Kidney capillary endothelial cell (primary cell): ENCODE results near the gene MKKS.
A peak's percentile ranks its signal among the peaks of the same experiment; 100 is the strongest.

ENCODE experiments used
- DNase-seq: peaks from one replicate; pipeline ENCODE4 v3.0.0-alpha.2; 2018; ENCODE audit warnings: low spot score

The MKKS gene

GRCh38 chr20:10433623-10434466 lies at the start of gene MKKS:
TSS of gene MKKS (minus strand) at chr20:10434222. CDS start at chr20:10413514, 20,708 bp downstream.
- DNase-seq, result no peak

- DNase-seq, result no peak
Observed at GRCh38 chr20:10483691-10484090, 49.7 kb upstream of the MKKS start.

- no peak for DNase-seq
Observed at GRCh38 chr20:10481676-10482075, 47.7 kb upstream of the MKKS start.

- DNase-seq, result no peak
Observed at GRCh38 chr20:10478930-10479329, 44.9 kb upstream of the MKKS start.

DNA sequence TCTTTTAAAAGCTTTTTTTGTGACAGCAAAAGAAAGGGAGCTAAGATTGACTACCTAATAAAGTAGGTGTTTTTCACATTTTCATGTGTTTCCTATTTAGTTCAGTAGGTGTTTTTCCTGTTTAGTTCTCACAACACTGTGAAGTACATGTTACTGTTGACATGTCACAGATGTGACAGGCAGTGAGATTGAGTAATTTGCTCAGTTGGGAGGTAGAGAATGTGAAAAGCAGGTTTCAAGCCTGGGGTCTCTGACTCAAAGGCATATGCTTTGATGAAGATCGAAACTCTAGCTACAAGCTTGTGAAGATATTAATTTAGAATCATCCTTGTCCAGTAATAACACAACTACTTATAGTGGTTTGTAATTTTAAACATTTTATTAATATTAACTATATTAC lies 44.2 kb upstream of the MKKS start:
- no peak for DNase-seq

GRCh38 chr20:10476319-10476724 lies 42.3 kb upstream of the MKKS start:
- DNase-seq, result no peak

GRCh38 chr20:10475225-10475624 lies 41.2 kb upstream of the MKKS start:
- DNase-seq, result no peak

DNA sequence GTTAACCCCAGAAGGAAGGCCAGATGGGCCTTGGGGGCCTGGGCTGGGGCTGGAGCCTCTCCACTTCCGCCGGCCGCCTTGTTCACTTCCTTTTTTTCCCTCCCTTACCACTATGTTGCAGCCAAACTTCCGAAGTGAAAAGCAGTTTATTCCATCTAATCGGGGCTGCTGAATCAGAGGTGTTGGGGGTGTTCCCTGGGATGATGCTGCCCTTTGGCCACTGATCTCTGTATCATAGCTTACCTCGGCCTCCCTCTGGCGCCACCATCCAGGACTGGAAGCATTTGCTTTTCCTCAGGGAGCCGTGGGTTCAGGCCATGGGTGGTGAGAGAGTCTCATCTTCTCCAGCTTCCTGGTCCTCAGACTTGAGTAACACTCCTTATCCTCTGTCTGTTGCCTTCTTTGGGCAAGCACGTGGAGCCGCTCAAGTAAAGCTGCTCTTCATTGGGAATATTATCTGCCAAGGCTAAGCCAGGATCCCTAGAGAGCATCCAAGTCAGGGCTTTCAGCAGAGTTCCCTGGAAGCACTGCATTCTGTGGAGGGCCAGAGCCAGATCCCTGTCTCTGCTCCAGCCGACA lies 40.7 kb upstream of the MKKS start:
- DNase-seq, result no peak

DNA sequence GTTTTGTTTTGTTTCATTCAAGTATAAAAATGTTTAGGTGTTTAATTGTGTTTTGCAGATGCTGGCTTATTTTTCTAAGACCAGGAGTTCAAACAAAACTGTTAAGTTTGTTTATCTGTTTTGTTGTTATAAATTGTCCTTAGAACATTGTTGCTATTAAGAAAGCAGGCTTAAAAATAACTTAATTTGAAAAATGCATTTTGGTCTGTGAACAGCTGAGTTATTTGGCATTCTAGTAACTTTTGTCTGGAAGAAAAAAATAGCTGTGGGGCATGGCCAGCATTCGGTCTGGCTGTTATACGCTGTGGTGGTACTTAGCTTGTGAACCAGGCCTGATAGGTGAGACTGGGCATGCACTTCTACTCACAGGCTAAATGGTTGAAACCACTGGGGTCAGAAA lies 38.8 kb upstream of the MKKS start:
- no peak for DNase-seq

DNA sequence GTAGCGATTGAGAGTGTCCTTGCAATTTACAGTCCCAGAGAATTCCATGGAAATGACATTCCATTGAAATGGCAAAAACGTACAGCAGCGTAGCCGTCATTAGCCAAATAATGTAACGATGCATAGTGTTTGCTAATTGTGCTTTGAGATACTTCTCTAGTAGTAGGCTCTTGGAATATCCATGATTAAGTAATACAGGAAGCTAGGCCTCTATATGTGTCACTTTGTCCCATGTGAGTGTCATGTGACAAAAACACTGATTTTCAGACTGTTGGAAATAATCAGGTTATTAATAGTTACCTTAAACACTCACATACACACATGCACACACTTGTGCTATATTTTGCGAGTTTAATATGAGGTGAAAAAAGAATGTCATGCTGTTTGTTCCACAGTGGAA lies 36.3 kb upstream of the MKKS start:
- DNase-seq, result no peak

GRCh38 chr20:10469599-10469998 lies 35.6 kb upstream of the MKKS start:
- DNase-seq, result peak; percentile 57

DNA sequence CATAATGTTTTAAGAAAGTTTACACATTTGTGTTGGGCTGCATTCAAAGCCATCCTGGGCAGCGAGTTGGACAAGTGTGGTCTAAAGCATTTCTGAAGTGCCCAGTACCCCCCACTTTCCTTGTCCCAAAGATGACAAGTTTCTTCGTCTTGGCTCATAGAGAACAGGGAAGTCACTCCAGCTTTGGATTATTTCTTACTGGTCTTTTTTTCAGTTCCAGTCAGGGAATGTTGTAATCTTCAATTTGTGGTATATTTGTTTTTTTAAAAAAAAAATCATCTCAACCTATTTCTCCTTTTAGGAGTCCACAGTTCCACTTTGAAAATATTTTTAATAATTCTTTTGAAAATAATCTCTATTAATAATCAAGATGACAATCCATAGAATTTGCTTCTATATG lies 35.0 kb upstream of the MKKS start:
- DNase-seq, result no peak

DNA sequence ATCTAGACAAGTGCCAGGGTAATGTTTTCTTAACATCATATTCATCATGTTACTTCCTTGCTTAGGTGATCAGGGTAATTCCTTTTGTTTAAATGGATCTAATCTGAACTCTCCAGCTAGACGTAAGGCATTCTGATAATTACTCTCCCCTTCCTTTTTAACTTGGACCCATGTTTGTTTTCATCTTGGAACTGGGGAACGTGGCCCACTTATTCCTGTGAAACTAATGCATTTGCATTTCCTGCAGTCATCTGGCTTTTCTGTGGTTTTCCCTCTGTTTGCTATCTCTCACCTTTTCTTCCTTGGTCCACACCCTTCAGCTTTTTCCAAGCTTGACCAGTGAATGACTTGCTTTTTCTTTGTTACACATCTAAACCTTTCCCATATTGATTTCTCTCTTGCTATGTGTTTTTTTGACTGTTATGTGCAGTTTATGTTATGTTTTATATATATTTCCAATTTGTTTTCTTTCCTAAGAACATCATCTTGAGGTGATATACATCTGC lies 34.4 kb upstream of the MKKS start:
- no peak for DNase-seq

DNA sequence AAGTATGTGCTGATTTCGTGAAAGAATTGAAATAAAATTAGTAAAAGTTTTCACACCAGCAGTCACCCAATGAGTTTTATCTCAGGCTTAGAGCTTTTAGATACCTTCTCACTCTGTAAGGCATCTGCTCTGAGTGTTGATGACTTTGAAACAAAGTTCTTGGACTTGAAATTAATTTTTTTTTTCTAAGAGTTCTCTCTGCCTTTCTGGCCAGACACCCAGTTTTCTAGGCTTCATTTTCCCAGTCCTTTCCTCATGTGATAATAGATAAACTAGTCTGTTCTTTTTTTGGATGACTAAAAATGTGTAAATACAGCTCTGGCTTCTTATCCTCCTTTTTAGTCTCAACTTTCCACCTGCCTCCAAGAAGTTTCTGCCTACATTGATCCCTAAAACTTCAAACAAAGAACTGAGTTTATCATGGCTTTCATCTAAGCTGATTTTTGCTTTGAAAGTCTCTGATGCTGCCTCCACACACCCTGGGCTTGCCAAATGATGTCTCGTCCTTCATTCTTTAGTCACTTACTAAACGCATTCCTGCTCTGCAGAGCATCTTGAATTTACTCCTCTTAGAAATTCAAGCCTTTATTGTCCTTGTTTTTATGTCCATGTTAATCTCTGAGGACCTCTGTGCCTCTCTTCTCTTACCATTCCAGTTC lies 33.8 kb upstream of the MKKS start:
- no peak for DNase-seq

DNA sequence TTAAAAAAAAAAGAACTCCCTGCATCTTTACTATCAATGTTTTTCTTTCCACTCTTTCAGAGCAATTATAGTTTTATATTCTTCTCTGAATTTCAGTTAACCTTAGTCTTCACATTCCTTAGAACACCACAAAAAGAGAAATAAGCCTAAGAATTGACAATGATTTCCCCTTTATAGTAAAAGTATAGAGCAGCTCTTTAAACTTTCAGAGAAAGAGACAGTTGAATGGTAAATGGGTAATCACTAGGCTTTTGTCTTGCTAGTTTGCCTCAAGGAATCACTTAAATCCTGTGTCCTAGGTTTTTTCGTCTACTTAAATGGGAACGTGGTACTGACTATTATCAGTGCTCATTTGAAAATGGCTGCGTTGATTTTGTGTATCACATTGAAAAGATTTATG lies 32.8 kb upstream of the MKKS start:
- DNase-seq, result no peak

- no peak for DNase-seq
Observed at GRCh38 chr20:10466325-10466724, 32.3 kb upstream of the MKKS start.

DNA sequence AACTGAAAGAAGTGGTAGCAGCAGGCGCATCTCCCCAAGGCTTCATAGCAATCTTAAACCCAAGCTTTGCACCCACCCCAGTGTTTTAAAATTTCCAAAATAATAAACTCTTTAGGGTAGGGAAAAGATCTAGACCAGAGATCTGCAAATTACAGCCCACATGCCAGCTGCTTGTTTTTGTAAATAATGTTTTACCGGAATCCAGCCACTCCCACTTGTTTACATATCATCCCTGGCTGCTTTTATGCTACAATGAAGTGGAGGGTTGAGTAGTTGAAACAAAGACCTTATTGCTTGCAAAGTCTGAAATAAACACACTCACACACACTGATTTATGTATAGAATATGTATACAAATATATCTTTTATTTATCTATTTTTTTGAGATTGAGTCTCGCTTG lies 31.1 kb upstream of the MKKS start:
- DNase-seq, result no peak

DNA sequence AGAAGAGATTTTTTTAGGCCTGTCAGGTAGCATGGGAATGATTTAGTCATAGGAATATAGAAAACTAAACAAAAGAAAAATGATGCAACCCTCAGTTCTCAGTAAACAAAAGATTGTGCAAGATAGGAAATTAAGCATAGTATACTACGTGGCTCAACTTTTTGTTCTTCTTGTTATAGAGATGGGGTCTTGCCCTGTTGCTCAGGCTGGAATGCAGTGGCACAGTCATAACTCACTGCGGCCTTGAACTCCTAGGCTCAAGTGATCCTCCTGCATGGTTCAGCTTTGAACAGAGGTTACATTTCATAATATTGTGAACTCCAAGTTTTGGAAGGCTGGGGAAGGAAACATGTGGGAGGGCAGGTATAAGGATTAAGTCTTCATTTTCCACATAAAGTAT lies 29.6 kb upstream of the MKKS start:
- DNase-seq, result no peak

DNA sequence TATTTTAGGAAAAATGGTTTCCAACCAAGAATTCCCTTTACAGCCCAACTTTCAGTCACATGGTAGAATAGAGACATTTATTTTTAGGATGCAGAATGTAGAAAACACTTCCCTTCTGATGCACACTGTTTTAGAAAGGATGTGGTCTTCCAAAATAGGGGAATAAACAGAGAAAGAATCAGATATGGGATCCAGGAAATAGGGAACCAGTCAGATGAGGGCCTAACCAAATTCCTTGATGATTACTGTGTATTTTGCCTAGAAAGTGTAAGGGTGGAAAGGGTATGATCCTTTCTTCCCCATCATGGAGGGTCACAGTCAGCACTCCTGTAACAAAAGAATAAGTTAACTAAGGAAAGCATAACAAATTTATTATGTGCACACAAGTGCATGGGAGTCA lies 28.5 kb upstream of the MKKS start:
- no peak for DNase-seq

DNA sequence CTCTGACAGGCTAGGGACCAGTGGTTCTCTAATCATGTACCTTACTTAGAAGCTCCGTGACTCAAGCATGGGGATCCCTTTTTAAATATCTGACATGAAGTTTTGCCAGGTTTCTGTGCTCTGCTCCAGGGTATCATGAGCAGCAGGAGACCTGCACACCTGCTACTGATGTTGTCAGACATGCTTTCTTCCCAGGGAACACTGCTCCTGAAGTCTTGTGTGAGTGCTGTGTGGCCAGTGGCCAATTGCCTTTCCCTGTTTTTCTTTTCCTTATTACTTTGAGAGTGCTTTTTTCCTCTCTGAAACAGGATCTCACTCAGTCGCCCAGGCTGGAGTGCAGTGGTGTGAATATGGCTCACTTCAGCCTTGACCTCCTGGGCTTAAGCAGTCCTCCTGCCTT lies 27.5 kb upstream of the MKKS start:
- no peak for DNase-seq

- DNase-seq, result no peak
Observed at GRCh38 chr20:10454151-10454750, 20.2 kb upstream of the MKKS start.

GRCh38 chr20:10453241-10453640 lies 19.2 kb upstream of the MKKS start:
- no peak for DNase-seq

GRCh38 chr20:10449270-10449669 lies 15.2 kb upstream of the MKKS start:
- no peak for DNase-seq
